ENCODE data around the gene UBE4A.

The UBE4A gene

GRCh38 chr11:118375978-118376377 is 16.6 kb downstream of the UBE4A start:
- Histone ChIP-seq H3K27me3 (ENCODE audit: low read length) (no peaks in the 10 kb centered on the region), H3K4me3 (ENCODE audit: insufficient read depth, low read length, poor library complexity, severe bottlenecking) (no peak overlapping the region), H3K9me2 (replicated peaks; ENCODE audit: insufficient read depth, low read length) (no peaks in the 10 kb centered on the region), H2AFZ (ENCODE audit: low read depth, low read length, severe bottlenecking) (no peak overlapping the region), H3F3A (ENCODE audit: insufficient read depth) (no peaks in the 10 kb centered on the region), H3K36me3 (ENCODE audit: low read length) (peaks cover 33% of the 10 kb centered on the region), H3K79me2 (ENCODE audit: insufficient read depth, low read length) (no peaks in the 10 kb centered on the region), H4K20me1 (ENCODE audit: low read depth, low read length) (no peaks in the 10 kb centered on the region), H3K4me2 (ENCODE audit: low read depth, low read length, poor library complexity, severe bottlenecking) (no peak overlapping the region), H3K9me3 (ENCODE audit: insufficient read depth, low read length) (no peaks in the 10 kb centered on the region), H3K9ac (ENCODE audit: low read length) (no peak overlapping the region), H3K27ac (ENCODE audit: low read depth, low read length) (no peak overlapping the region)
- TF ChIP-seq CTCF (IDR thresholded peaks at IDR 0.05; ENCODE audit: insufficient read depth, low read length, poor library complexity, severe bottlenecking) (no peak), EZH2phosphoT487 (conservative IDR thresholded peaks at IDR 0.05; ENCODE audit: low read length) (no peak)

GRCh38 chr11:118379497-118379896 is 20.1 kb downstream of the UBE4A start:
- H4K20me1 ChIP-seq (ENCODE audit: low read depth, low read length), result no peaks in the 10 kb centered on the region
- no peaks in the 10 kb centered on the region for H3K9me3 ChIP-seq (ENCODE audit: insufficient read depth, low read length)
- H3K9me2 ChIP-seq (replicated peaks; ENCODE audit: insufficient read depth, low read length), result no peaks in the 10 kb centered on the region
- peaks cover 38% of the 10 kb centered on the region for H3K36me3 ChIP-seq (ENCODE audit: low read length)
- H3F3A ChIP-seq (ENCODE audit: insufficient read depth), result no peaks in the 10 kb centered on the region
- H3K27me3 ChIP-seq (ENCODE audit: low read length), result no peaks in the 10 kb centered on the region
- no peak overlapping the region for H2AFZ ChIP-seq (ENCODE audit: low read depth, low read length, severe bottlenecking)
- no peaks in the 10 kb centered on the region for H3K79me2 ChIP-seq (ENCODE audit: insufficient read depth, low read length)
- no peak for TF ChIP-seq EZH2phosphoT487 (conservative IDR thresholded peaks at IDR 0.05; ENCODE audit: low read length)
- no peak for TF ChIP-seq CTCF (IDR thresholded peaks at IDR 0.05; ENCODE audit: insufficient read depth, low read length, poor library complexity, severe bottlenecking)
- no peak overlapping the region for H3K4me3 ChIP-seq (ENCODE audit: insufficient read depth, low read length, poor library complexity, severe bottlenecking)
- H3K4me2 ChIP-seq (ENCODE audit: low read depth, low read length, poor library complexity, severe bottlenecking), result no peak overlapping the region
- no peak overlapping the region for H3K27ac ChIP-seq (ENCODE audit: low read depth, low read length)
- H3K9ac ChIP-seq (ENCODE audit: low read length), result no peak overlapping the region

DNA sequence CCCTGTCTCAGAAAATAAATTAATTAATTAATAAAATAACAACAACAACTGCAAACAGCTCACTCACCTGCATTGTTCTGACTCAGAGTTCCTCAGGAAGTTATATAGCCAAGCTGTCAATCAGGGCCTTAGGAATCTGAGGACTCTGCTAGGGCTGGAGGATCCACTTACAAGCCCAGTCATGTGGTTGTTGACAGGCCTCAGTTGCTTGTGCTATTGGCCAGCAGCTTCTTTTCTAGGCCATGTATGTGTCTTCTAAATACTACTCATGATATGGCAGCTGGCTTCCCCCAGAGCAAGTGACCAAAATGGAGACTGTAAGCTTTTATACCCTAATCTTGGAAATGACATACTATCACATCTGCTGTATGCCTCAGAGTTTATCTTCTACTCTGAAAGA is 21.2 kb downstream of the UBE4A start:
- H3K36me3 ChIP-seq (ENCODE audit: low read length), result peaks cover 42% of the 10 kb centered on the region

More for the DNA sequence above, 21.2 kb downstream of the UBE4A start:
- no peak overlapping the region for H3K27ac ChIP-seq (ENCODE audit: low read depth, low read length)
- no peak overlapping the region for H2AFZ ChIP-seq (ENCODE audit: low read depth, low read length, severe bottlenecking)
- H3F3A ChIP-seq (ENCODE audit: insufficient read depth), result no peaks in the 10 kb centered on the region
- no peaks in the 10 kb centered on the region for H4K20me1 ChIP-seq (ENCODE audit: low read depth, low read length)
- no peaks in the 10 kb centered on the region for H3K27me3 ChIP-seq (ENCODE audit: low read length)
- no peak overlapping the region for H3K4me3 ChIP-seq (ENCODE audit: insufficient read depth, low read length, poor library complexity, severe bottlenecking)
- TF ChIP-seq CTCF (IDR thresholded peaks at IDR 0.05; ENCODE audit: insufficient read depth, low read length, poor library complexity, severe bottlenecking), result no peak
- TF ChIP-seq EZH2phosphoT487 (conservative IDR thresholded peaks at IDR 0.05; ENCODE audit: low read length), result no peak
- H3K9ac ChIP-seq (ENCODE audit: low read length), result no peak overlapping the region
- no peaks in the 10 kb centered on the region for H3K9me2 ChIP-seq (replicated peaks; ENCODE audit: insufficient read depth, low read length)
- H3K9me3 ChIP-seq (ENCODE audit: insufficient read depth, low read length), result no peaks in the 10 kb centered on the region
- H3K79me2 ChIP-seq (ENCODE audit: insufficient read depth, low read length), result no peaks in the 10 kb centered on the region
- no peak overlapping the region for H3K4me2 ChIP-seq (ENCODE audit: low read depth, low read length, poor library complexity, severe bottlenecking)

Measured in SU-DHL-6 (cell line).